Measurements from ENCODE around the gene DENND1A.
A peak's percentile ranks its signal among the peaks of the same experiment; 100 is the strongest.

Gene DENND1A

GRCh38 chr9:123475407-123475806, 454.5 kb downstream of the DENND1A start:
- DNase-seq: no peak

- DNase-seq: no peak
Measured at GRCh38 chr9:123472862-123473614, 456.9 kb downstream of the DENND1A start.

- DNase-seq: no peak
Measured at GRCh38 chr9:123471843-123472570, 457.9 kb downstream of the DENND1A start.

GRCh38 chr9:123470991-123471770, 458.7 kb downstream of the DENND1A start:
- DNase-seq: no peak

GRCh38 chr9:123470121-123470782, 459.7 kb downstream of the DENND1A start:
- DNase-seq: no peak

- DNase-seq: no peak
Measured at GRCh38 chr9:123469282-123469681, 460.6 kb downstream of the DENND1A start.

- DNase-seq: no peak
Measured at GRCh38 chr9:123468541-123468940, 461.4 kb downstream of the DENND1A start.

- DNase-seq: no peak
Measured at GRCh38 chr9:123465304-123465703, 464.6 kb downstream of the DENND1A start.

- DNase-seq: no peak
Measured at GRCh38 chr9:123460091-123460490, 469.8 kb downstream of the DENND1A start.

GRCh38 chr9:123457583-123457982, 472.3 kb downstream of the DENND1A start:
- no peak for DNase-seq

- no peak for DNase-seq
Measured at GRCh38 chr9:123456011-123456410, 473.9 kb downstream of the DENND1A start.

- DNase-seq: no peak
Measured at GRCh38 chr9:123455187-123455586, 474.7 kb downstream of the DENND1A start.

GRCh38 chr9:123454361-123454760, 475.6 kb downstream of the DENND1A start:
- no peak for DNase-seq

- peak; percentile 8 for DNase-seq
Measured at GRCh38 chr9:123453831-123454321, 476.1 kb downstream of the DENND1A start.

- DNase-seq: no peak
Measured at GRCh38 chr9:123453076-123453667, 476.8 kb downstream of the DENND1A start.

GRCh38 chr9:123450996-123451395, 478.9 kb downstream of the DENND1A start:
- DNase-seq: no peak

- DNase-seq: no peak
Measured at GRCh38 chr9:123450098-123450770, 479.7 kb downstream of the DENND1A start.

- no peak for DNase-seq
Measured at GRCh38 chr9:123447934-123448646, 481.8 kb downstream of the DENND1A start.

- DNase-seq: no peak
Measured at GRCh38 chr9:123445981-123446610, 483.8 kb downstream of the DENND1A start.

GRCh38 chr9:123445116-123445515, 484.8 kb downstream of the DENND1A start:
- no peak for DNase-seq

- DNase-seq: no peak
Measured at GRCh38 chr9:123441769-123442168, 488.2 kb downstream of the DENND1A start.

All from NCI-H774 (cell line).